Prostate gland (tissue), 2 donors: ENCODE results near the gene BRS3.

Experiments used
- POLR2A ChIP-seq: fragments of 450-650 bp; IDR thresholded peaks from one replicate; pipeline ENCODE4 v1.6.1; 2016; ENCODE audit warnings: antibody characterized with exemption, mild to moderate bottlenecking
- POLR2AphosphoS5 ChIP-seq: sonication (generic); formaldehyde crosslinking; IDR thresholded peaks from one replicate; pipeline ENCODE4 v1.6.1; 2017; ENCODE audit warnings: antibody characterized with exemption
- TF ChIP-seq, protein P1 (sequence below), 4 experiments: fragments of 200-600 bp in 2 of 4; fragments of 450-650 bp in 2 of 4; sonication (generic) in 2 of 4; IDR thresholded peaks; 1 replicate in 3 of 4; 2 replicates in 1 of 4; pipeline ENCODE4 v1.5.1; 2016 to 2019; ENCODE audit warnings: antibody characterized with exemption in 4 of 4, mild to moderate bottlenecking in 2 of 4, moderate library complexity in 2 of 4

DNA sequence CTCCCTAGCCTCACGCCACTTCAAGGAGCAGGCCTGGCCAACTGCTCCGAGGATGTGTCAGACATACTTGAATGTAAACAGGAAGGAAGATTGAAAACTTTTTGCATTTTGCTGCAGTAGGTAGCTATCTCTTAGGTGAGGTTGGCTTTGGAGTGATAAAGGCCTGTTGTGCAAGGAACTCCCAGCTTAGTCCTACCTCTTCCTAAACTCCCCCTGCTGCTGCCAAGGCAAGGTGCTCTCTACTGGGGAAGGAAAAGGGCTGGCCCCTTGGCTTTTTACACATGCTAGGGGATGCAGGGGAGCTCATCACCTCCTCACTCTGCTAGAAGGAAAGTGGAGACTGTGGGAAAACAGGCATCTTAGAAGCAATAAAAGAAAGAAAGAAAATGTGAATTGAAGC lies 10.7 kb upstream of the BRS3 start:
- TF ChIP-seq, protein P1, sequence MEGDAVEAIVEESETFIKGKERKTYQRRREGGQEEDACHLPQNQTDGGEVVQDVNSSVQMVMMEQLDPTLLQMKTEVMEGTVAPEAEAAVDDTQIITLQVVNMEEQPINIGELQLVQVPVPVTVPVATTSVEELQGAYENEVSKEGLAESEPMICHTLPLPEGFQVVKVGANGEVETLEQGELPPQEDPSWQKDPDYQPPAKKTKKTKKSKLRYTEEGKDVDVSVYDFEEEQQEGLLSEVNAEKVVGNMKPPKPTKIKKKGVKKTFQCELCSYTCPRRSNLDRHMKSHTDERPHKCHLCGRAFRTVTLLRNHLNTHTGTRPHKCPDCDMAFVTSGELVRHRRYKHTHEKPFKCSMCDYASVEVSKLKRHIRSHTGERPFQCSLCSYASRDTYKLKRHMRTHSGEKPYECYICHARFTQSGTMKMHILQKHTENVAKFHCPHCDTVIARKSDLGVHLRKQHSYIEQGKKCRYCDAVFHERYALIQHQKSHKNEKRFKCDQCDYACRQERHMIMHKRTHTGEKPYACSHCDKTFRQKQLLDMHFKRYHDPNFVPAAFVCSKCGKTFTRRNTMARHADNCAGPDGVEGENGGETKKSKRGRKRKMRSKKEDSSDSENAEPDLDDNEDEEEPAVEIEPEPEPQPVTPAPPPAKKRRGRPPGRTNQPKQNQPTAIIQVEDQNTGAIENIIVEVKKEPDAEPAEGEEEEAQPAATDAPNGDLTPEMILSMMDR (IDR thresholded peaks at IDR 0.05): no peak
- TF ChIP-seq POLR2AphosphoS5 (no peak), POLR2A (no peak)
